Fibroblast of upper back skin (primary cell): ENCODE data around the gene SLC5A2.
A peak's percentile ranks its signal among the peaks of the same experiment; 100 is the strongest.
"Not testable (repeated sequence)": the region's sequence is repeated elsewhere in the genome, so short reads cannot be mapped to it uniquely, and the experiment has no call there.

Experiments
- DNase-seq: peaks from one replicate; pipeline ENCODE4 v3.0.0-alpha.2; 2013

SLC5A2 gene

DNA sequence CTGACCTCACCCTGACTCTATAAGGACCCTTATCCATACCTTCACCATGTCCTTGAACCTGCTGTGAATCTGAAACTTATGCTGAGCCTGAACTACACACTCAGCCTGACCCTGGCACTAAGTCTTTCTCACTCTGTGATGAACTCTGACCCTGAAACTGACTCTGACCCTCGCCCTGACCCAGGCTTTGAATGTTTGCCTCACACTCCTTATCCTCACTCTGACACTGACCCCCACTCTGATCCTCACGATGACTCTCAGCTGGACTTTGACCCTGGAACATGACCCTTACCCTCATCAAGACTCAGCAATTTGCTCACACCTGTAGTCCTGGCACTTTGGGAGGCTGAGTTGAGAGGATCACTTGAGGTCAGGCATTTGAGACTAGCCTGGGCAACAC is 49.2 kb downstream of the SLC5A2 start:
- DNase-seq: no peak

DNA sequence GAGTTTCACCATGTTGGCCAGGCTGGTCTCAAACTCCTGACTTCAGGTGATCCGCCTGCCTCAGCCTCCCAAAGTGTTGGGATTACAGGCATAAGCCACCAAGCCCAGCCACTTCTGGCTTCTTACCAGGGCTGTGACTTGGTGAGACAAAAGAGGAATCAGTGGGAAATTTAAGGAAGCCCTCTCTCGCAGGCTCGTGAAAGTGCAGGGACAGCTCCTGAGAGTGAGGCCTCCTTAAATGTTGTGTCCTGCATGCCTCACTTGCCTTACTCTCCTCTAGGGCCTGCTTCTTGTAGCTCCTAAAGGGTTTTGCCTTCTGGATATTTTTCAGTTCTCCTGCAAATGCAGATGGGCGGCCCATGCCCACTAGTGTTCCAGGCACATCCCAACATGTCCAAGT is 50.0 kb downstream of the SLC5A2 start:
- no peak for DNase-seq

GRCh38 chr16:31535737-31536136 is 52.8 kb downstream of the SLC5A2 start:
- DNase-seq: no peak

DNA sequence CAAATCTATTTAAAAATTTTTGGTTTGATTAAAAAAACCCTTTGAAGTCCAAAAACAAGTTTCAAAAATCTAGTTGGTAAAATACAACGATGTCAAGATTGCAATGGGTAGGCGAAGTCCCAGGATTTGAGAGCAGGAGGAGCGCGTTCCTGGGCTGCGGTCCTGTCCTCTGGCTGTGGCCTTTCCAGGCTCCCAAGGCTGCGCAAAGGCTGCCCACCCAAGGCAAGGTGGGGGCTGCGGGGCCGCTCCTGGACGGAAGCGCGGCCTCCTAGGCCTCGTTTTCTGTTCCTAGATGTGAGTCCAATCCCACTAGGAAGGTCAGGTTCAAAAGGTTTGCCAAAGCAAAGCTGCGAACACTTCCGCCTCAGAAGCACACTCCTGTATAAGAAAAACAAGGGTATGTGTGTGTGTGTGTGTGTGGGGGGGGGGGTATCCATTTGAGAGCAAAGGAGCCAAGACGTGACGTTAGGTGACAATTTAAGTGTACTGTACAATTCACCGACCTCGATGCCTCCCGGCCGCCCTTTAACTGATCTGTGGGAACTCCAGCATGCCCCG is 54.0 kb downstream of the SLC5A2 start:
- DNase-seq: no peak

DNA sequence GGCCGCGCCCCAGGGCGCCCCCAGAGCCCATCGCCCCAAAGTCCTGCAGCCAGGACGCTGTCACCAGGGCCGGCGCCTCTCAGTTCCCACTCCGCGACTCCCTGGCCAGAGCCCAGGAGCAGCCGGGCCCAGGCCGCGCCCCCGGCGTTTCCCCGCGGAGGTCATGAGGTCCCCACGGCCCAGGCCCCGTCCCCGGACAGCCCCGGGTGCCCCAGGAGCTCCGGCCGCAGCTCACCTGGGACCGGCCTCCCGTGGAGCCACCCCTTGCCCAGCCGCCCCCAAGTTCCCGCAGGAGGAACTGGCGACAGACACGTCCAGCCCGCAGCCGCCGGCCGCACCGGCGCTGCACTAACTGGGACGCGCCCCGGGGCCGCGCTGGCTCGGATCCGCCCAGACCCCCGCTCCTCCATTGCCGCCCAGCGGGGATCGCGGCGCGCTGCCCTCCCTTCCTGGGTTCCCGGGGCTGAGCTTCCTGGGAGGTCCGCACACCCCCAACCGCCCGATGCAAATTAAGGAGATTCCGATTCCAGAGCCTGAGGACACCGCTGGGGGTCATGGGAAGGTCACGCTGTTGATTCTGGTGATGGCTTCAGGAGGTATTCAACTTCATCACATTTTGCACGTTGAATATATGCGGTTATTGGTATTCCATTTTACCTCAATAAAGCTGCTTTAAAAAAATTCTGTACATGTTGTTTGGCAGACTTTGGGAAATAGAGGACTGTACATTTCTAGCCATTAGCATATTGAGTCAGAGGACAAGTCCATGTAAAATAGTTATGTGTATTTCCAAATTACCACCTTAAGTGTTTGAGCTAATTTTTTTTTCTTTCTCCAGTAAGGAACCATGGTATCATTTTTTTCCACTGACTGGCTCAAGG is 54.7 kb downstream of the SLC5A2 start:
- DNase-seq: peak; percentile 29

GRCh38 chr16:31538243-31538598 is 55.3 kb downstream of the SLC5A2 start:
- DNase-seq: not testable (repeated sequence)

DNA sequence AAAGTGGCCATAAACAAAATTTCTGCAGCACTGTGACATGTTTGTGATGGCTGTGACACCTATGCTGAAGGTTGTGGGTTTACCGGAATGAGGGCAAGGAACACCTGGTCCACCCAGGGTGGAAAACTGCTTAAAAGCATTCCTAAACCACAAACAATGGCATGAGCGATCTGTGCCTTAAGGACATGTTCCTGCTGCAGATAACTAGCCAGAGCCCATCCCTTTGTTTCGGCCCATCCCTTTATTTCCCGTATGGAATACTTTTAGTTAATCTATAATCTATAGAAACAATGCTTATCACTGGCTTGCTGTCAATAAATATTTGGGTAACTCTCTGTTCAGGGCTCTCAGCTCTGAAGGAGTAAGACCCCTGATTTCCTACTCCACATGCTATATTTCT is 56.8 kb downstream of the SLC5A2 start:
- DNase-seq: not testable (repeated sequence)
